MM.1S (cell line): ENCODE data around the gene SLC26A8.

Experiments
- CTCF ChIP-seq: fragments of 300-600 bp; sonication (generic); IDR thresholded peaks from 2 replicates; pipeline ENCODE4 v1.5.1; 2016; ENCODE audit warnings: antibody characterized with exemption, low read length, mixed read lengths
- EZH2 ChIP-seq: fragments of 300-600 bp; sonication (generic); optimal IDR thresholded peaks from 2 replicates; pipeline ENCODE3; 2017; ENCODE audit warnings: low read depth, mild to moderate bottlenecking, antibody characterized with exemption, low read length, mixed read lengths
- EZH2phosphoT487 ChIP-seq: fragments of 300-600 bp; sonication (generic); IDR thresholded peaks from 2 replicates; pipeline ENCODE4 v1.6.1; 2018; ENCODE audit warnings: antibody characterized with exemption, low read length

- TF ChIP-seq CTCF (no peak), EZH2 (no peak), EZH2phosphoT487 (no peak)
These were observed 3.8 kb upstream of the SLC26A8 start for GRCh38 chr6:36028088-36028876.
